NCI-H69 (cell line): ENCODE data around the gene PRSS50.

Experiments used
- DNase-seq: peaks from one replicate; lab custom pipeline; 2025; lab: John Stamatoyannopoulos, UW

The PRSS50 gene

GRCh38 chr3:46670000-46670890, 47.4 kb downstream of the PRSS50 start:
- no peak for DNase-seq

GRCh38 chr3:46669191-46669999, 48.3 kb downstream of the PRSS50 start:
- no peak for DNase-seq

GRCh38 chr3:46668591-46668990, 49.1 kb downstream of the PRSS50 start:
- no peak for DNase-seq

DNA sequence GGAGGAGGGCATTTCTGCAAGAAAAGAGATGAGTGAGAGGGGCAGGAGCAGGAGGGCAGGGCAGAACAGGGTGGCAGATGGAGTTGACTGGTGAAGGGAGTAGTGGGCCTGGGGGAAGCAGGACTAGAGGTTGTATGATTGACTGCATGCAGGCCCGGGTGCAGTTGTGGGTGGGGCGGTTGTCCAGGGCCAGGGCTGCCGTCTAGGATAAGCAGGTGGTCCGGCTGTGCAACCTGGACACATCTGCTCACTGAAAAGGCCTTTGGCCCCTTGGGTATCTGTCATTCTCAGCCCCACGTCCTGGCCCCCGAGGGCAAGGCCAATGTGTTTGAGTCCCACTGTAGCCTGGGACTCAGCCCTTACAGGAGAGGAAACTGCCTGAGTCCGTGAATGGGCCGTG, 49.6 kb downstream of the PRSS50 start:
- DNase-seq, result peak; percentile 15

- no peak for DNase-seq
Observed at GRCh38 chr3:46667657-46668056, 50.0 kb downstream of the PRSS50 start.

DNA sequence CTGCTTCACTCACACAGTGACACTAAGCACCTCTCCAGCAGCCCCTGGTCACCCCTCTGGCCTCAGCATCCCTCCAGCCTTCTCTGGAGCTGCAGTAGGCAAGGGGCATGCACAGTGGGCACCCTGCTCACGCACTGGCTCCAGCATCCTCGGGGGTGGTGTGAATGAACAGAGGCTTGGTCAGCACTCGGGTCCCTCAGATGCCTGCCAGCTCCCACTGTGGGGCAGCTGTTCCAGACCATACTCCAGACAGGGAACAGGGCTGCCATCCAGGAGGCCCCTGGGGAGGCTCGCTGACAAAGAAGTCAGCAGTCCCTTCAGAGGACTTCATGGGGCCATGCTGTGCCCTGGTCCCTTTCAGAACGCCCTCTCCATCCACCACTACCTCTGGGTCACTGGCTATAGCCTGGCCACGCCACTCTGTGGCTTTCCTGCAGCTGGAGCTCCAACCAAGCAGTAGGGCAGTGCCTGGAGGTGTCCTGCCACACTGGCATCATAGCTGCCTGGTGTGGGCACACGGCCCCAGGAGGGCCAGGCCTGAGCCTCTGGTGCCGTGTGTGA, 50.5 kb downstream of the PRSS50 start:
- peak; percentile 6 for DNase-seq

- peak; percentile 41 for DNase-seq
Observed at GRCh38 chr3:46666453-46666845, 51.2 kb downstream of the PRSS50 start.

- DNase-seq, result peak; percentile 83
Observed at GRCh38 chr3:46665763-46666452, 51.8 kb downstream of the PRSS50 start.

GRCh38 chr3:46664971-46665762, 52.5 kb downstream of the PRSS50 start:
- no peak for DNase-seq

DNA sequence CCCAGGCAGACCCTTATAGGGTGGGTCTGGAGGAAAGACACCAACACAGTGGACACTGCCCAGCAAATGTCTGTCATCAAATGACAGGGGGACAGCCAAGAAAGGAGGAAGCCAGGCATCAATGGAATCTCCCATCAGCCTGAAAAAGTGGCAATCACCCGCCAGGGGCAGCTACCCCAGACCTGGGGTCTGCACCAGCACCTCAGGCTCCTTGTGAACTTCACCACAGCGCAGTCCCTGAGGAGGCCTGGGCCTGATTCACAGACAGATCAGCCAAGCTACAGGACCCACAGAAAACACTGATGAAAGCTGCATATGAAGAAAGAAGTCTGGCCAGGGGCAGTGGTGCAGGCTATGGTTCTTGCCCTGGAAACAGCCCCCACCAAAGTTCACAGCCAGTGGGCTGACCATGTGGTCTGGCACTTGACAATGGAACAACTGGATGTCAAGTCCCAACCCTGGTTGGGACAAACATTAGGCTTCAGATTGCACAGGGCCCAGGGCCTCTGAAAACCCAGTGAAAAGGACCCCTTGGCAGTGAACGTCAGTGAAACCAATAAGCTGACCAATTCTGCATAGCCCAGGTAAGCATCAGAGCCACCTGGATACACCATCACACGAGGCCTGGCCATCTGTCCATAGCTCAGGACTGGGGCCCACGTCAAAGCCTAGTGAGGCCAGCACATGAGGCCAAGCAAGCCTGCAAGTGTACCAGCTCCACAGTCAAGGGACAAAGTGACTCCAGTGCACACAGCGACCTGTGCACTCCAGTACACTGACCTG, 53.3 kb downstream of the PRSS50 start:
- DNase-seq, result peak; percentile 21

DNA sequence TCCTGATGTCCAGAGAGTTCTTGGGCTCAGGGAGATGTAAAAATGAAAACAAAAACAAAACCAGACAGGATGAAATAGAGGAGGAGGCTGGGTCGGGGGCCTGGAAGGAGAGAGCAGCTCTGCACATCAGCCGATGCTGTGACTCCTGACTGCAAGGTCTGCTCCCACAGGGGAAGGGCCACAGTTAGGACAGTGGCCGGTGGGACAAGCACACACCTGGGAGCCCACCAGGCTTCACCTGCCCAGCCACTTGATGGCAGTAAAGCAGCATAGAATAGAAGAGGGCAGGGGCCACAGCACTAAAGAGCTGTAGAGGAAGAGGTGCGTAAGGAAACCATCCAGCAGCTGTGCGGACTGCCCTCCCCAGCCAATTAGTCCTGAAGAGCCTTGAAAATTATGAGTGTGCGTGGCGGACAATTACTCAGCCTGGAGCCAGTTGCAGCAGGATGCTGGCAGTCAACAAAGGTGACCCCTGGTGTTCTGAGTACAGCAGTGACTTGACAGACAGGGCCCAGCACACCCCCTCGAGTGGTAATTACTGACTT, 54.0 kb downstream of the PRSS50 start:
- peak; percentile 96 for DNase-seq

GRCh38 chr3:46662771-46663551, 54.7 kb downstream of the PRSS50 start:
- peak; percentile 79 for DNase-seq
